Loucy (cell line): Measurements from ENCODE around the gene KCNJ15.

Source experiments
- EZH2phosphoT487 ChIP-seq: fragments of 200-600 bp; IDR thresholded peaks from 2 replicates; pipeline ENCODE4 v1.6.1; 2018; ENCODE audit warnings: antibody characterized with exemption, mild to moderate bottlenecking, moderate library complexity, borderline replicate concordance
- TF ChIP-seq, protein P1 (sequence below): fragments of 200-600 bp; sonication (generic); conservative IDR thresholded peaks from 2 replicates; pipeline ENCODE4 v1.5.1; 2014; ENCODE audit warnings: mild to moderate bottlenecking, antibody characterized with exemption, low read length

DNA sequence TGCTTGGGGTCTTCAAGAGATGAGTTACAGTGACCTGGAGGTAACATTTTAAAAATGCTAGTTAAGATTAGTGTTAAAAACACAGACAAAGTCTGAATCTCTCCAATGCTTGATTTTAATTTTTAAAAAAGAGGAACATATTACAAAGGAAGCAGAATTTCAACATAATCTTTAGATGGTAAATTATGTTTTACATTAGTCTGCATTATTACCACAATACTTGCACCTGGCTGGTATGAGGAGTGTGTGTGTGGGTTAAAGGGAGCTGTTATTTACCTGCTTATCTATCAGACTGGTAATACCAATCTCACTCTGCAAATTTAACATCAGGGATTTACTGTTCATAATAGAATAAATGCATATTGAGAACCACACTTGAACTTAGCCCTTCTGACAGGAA, 10.3 kb upstream of the KCNJ15 start:
- TF ChIP-seq, protein P1, sequence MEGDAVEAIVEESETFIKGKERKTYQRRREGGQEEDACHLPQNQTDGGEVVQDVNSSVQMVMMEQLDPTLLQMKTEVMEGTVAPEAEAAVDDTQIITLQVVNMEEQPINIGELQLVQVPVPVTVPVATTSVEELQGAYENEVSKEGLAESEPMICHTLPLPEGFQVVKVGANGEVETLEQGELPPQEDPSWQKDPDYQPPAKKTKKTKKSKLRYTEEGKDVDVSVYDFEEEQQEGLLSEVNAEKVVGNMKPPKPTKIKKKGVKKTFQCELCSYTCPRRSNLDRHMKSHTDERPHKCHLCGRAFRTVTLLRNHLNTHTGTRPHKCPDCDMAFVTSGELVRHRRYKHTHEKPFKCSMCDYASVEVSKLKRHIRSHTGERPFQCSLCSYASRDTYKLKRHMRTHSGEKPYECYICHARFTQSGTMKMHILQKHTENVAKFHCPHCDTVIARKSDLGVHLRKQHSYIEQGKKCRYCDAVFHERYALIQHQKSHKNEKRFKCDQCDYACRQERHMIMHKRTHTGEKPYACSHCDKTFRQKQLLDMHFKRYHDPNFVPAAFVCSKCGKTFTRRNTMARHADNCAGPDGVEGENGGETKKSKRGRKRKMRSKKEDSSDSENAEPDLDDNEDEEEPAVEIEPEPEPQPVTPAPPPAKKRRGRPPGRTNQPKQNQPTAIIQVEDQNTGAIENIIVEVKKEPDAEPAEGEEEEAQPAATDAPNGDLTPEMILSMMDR: no peak
- no peak for TF ChIP-seq EZH2phosphoT487
